Posterior vena cava (tissue), 2 donors: Measurements from ENCODE around the gene BNIPL. TPM values are rescaled to one million over a fixed set of nuclear protein-coding genes. Genes with fewer than 3 reads are reported as not detected.

Experiments
- DNase-seq: peaks from one replicate; pipeline ENCODE4 v3.0.0-alpha.2; 2020; ENCODE audit warnings: low spot score
- intact Hi-C, 2 donors: fragments of 100-400 bp; cut with DNase I; formaldehyde crosslinking; loops; one replicate each; pipeline versions ENCODE4 v1.14.1 to v1.14.2; 2022 to 2023
- long read RNA-seq, 2 donors: library from polyadenylated mRNA; unstranded; transcript quantifications; one replicate each; pipeline ENCODE4 v2.0.0, GENCODE V29; 2020 to 2021
- total RNA-seq, 2 donors: library from RNA; stranded (reverse); fragmentation: NEBNext Ultra II Directional; extraction: Animal tissue kit (Norgen Biotek cat#: 25700); gene quantifications; one replicate each; pipeline ENCODE4 v1.2.1, GENCODE V29; 2021
- donor health status: DM: yes; HTN: yes; CAD: no.
- donor health status: DM: yes; HTN: yes; CAD: no.

Gene BNIPL, protein sequence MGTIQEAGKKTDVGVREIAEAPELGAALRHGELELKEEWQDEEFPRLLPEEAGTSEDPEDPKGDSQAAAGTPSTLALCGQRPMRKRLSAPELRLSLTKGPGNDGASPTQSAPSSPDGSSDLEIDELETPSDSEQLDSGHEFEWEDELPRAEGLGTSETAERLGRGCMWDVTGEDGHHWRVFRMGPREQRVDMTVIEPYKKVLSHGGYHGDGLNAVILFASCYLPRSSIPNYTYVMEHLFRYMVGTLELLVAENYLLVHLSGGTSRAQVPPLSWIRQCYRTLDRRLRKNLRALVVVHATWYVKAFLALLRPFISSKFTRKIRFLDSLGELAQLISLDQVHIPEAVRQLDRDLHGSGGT
- total RNA-seq, result under 1 TPM; 0.33 to 0.93 TPM
- long read RNA-seq, donor 1, result 0 reads
- long read RNA-seq, donor 2, result 0 reads

DNA sequence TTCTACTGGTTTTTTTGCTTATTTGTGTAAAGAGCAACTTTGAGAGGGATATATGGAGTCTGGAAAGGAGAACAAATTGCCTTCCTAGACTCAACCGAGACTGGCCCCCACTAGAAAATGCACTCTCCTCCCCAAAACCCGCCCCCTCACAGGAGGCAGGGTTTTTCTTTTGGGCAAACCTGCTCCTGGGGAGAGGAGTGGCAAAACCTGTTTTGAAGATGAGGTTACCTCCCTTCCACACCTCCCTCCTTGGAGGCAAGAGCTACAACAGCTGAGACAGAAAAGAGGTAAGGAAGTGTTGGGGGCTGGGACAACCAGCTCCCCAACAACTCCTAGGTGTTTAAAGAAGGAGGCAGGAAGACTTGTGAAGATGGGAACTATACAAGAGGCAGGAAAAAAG, at the start of gene BNIPL:
Gene BNIPL (plus strand): TSS at position 231 of the 400 bp plus-strand sequence. CDS start 140 bp downstream, at position 371.
- DNase-seq, result no peak
- intact Hi-C loops, result no loop called here

GRCh38 chr1:150987924-150988323, 48.5 kb upstream of the BNIPL start:
- DNase-seq, result no peak
- intact Hi-C loops, result loop anchor here in 1 of 2 donors (1.0 kb wide), 1 partner anchor 32 kb away; no protein-coding TSS in a partner anchor

- intact Hi-C loops, result no loop called here
These were observed 43.8 kb upstream of the BNIPL start for GRCh38 chr1:150992626-150993025.

DNA sequence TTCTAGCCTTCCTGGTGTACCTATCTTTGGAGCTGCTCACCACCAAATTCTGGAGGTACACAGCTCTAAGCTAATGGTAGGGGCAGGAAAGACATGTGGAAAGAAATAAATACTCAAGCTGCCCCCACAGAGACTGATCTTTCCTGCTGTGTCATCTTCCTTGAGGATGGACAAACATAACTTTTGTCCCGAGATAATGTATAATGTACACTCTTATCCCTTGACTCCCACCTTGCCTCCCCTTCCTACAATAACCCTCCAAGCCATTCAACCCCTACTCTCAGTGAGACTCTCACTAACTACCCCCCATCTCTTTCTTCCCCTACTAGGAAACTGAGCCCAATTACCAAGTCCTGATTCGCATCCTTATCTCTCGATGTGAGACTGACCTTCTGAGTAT, 42.1 kb upstream of the BNIPL start:
- no peak for DNase-seq
- intact Hi-C loops, result loop anchor here in 1 of 2 donors (2.0 kb wide), 1 partner anchor 25 kb away; no protein-coding TSS in a partner anchor

More at GRCh38 chr1:150992626-150993025, 43.8 kb upstream of the BNIPL start:
- no peak for DNase-seq

DNA sequence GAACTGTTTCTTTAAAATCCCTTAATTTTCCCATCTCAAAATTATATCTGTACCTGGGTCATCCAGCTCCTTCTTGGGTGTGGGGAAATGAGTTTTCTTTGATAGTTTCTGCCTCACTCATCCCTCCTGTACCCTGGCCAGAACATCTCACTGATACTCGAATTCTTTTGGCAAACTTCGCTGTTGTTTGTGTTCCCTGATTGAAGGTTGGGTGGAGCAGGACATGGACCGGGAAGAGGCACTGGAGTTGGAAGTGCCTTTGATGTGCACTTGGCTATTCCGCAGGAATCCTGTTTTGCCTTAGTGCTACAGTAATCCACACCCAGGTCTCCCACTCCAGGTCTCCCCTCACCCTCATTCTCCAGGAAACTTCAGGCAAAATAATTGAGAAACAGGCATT, 40.9 kb upstream of the BNIPL start:
- peak; percentile 16 for DNase-seq
- intact Hi-C loops, result loop anchor here in 1 of 2 donors (2.0 kb wide), 1 partner anchor 23 kb away; no protein-coding TSS in a partner anchor

DNA sequence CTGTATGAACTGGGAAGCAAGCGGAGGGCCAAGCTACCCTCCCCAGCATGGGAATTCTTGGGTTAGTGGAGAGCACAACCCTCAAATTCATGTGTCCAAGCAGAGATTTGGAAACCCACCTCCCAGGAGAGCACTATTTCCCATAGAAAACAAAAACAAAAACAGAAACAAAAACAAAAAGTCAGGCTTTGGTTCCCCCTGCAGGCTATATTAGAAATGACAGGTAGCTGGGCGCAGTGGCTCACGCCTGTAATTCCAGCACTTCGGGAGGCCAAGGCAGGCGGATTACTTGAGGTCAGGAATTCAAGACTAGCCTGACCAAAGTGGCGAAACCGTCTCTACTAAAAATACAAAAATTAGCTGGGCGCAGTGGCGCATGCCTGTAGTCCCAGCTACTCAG, 40.5 kb upstream of the BNIPL start:
- DNase-seq, result peak; percentile 85

GRCh38 chr1:150997126-150997872, 39.1 kb upstream of the BNIPL start:
- intact Hi-C loops, result no loop called here
- DNase-seq, result no peak

More for the DNA sequence above, 40.5 kb upstream of the BNIPL start:
- intact Hi-C loops, result loop anchor here in 1 of 2 donors (2.0 kb wide), 1 partner anchor 23 kb away; no protein-coding TSS in a partner anchor

DNA sequence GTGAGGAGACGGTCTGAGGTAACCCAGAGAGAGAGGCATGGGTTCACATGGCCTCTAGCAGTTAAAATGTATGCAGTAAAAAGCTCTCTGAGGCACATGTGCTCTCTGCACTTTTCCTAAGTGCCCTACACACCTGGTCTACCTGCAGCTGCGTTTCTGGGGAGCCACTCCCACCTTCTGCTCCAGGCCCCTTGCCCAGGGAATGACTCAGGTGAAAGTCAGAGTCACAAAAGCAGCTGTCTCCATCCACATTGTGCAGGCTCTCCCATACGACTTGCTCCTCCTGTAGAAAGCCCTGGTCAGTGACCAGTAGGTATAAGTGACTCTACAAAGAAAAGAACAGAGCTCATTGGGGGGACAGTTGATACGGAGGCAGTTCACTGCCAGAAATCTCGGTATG, 38.4 kb upstream of the BNIPL start:
- intact Hi-C loops, result no loop called here
- no peak for DNase-seq

DNA sequence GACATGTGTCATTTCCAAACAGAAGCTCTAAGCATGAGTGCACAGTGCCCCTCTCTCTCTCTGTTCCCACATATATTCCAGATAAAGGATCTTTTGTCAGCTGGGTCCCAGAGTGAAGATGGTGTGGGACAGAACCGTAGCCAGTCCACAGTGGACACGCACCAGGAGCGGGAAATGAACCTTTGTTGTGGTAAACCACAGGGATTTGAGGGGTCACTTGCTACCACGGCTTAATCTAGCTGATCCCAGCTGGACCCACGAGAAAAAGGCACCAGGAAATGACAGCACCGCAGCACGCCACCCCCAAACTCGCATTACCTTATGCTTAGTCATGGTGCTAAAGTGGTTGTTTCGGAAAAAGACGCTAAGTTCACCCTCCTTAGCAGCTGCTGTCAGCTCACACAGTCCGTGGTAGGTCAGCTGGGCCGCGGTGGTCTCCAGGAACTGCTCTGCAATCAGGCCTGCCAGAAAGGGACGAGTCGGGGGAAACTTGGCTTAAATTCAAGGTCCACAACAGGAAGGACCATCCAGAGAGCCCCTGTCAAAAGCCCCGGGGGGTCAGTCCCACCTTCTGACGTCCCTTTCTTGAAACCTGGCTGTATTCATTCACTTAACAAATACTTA, 37.2 kb upstream of the BNIPL start:
- intact Hi-C loops, result no loop called here
- DNase-seq, result peak; percentile 16

- no peak for DNase-seq
- intact Hi-C loops, result no loop called here
These were observed 36.5 kb upstream of the BNIPL start for GRCh38 chr1:150999926-151000325.

GRCh38 chr1:151000408-151000807, 36.0 kb upstream of the BNIPL start:
- intact Hi-C loops, result no loop called here
- no peak for DNase-seq

DNA sequence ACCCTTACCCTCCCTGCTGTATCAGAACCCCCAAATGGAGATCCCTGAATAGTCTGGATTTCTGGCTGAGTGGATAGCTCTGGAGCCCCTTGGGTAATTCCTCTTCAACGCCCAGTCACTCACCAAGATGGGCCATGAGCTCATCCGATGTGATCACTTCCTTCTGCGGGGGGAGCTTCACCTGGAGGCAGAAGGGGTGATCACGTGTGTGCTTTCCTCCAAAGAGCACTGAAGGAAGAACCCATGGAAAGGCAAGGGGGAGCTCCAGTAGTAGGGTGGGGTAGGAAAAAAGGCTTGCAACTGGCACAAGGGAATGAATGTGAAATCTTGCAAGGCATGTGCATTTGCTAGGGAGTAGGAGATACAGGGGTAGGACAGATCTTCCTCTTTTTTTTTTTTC, 34.8 kb upstream of the BNIPL start:
- intact Hi-C loops, result no loop called here
- no peak for DNase-seq

GRCh38 chr1:151002051-151002450, 34.3 kb upstream of the BNIPL start:
- no peak for DNase-seq
- intact Hi-C loops, result no loop called here

DNA sequence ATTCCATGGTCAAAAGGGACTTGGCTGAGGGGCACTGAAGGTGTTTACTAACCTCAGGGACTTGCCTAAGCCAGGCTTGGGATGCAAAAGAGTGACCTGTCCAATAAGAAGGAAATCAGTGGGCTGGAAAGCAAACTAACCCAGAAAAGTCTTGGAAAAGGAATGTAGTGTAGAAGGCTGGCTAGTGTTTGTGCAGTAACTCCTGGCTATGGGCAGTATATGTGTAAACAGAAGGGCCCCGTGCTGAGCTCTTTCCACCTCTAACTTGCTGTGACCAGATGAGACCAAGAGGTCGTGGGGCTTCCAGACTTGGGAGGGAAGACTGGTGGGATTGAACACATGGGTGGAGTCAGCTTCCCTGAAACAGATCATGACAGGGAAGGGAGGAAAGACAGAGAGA, 33.8 kb upstream of the BNIPL start:
- intact Hi-C loops, result no loop called here
- no peak for DNase-seq

GRCh38 chr1:151003180-151003579, 33.2 kb upstream of the BNIPL start:
- DNase-seq, result no peak
- intact Hi-C loops, result no loop called here

- intact Hi-C loops, result no loop called here
- no peak for DNase-seq
These were observed 30.6 kb upstream of the BNIPL start for GRCh38 chr1:151005729-151006319.

- intact Hi-C loops, result no loop called here
These were observed 29.9 kb upstream of the BNIPL start, which contains the start of gene MINDY1 for GRCh38 chr1:151006327-151007052. MINDY1 (minus strand) TSS chr1:151006902; CDS start chr1:151002617, 4,285 bp downstream.

GRCh38 chr1:151007853-151008243, 28.5 kb upstream of the BNIPL start:
- intact Hi-C loops, result no loop called here

More at GRCh38 chr1:151006327-151007052, 29.9 kb upstream of the BNIPL start, which contains the start of gene MINDY1:
- peak; percentile 88 for DNase-seq

More at GRCh38 chr1:151007853-151008243, 28.5 kb upstream of the BNIPL start:
- no peak for DNase-seq
